ENCODE results near the gene ARID1B. TPM values are rescaled to one million over a fixed set of nuclear protein-coding genes. Genes with fewer than 3 reads are reported as not detected.

ARID1B gene
- total and polyA plus RNA-seq, 11 donors = 15.3 to 76.1 (median 40.7) TPM

- intact Hi-C loops (cut with DNase I) = loop anchor here in 3 of 10 donors (5.0 to 10.0 kb wide), 3 partner anchors 53 to 155 kb away; no protein-coding TSS in a partner anchor
- no peaks in the 10 kb centered on the region for H3K9me3 ChIP-seq
- DNase-seq (no peak), ATAC-seq (peak in 3 of 4 donors; percentile 10 to 43 (median 20))
- WGBS, 4 donors = 20 to 32% (median 31%) methylated on average over 8 of the region's 8 CpGs
- H3K27me3 ChIP-seq = no peaks in the 10 kb centered on the region
- H3K27ac ChIP-seq = peak overlapping the region in 11 of 12 donors; percentile 17 to 62 (median 56)
- no peak for TF ChIP-seq POLR2A (IDR thresholded peaks at IDR 0.05)
- TF ChIP-seq, protein P1, sequence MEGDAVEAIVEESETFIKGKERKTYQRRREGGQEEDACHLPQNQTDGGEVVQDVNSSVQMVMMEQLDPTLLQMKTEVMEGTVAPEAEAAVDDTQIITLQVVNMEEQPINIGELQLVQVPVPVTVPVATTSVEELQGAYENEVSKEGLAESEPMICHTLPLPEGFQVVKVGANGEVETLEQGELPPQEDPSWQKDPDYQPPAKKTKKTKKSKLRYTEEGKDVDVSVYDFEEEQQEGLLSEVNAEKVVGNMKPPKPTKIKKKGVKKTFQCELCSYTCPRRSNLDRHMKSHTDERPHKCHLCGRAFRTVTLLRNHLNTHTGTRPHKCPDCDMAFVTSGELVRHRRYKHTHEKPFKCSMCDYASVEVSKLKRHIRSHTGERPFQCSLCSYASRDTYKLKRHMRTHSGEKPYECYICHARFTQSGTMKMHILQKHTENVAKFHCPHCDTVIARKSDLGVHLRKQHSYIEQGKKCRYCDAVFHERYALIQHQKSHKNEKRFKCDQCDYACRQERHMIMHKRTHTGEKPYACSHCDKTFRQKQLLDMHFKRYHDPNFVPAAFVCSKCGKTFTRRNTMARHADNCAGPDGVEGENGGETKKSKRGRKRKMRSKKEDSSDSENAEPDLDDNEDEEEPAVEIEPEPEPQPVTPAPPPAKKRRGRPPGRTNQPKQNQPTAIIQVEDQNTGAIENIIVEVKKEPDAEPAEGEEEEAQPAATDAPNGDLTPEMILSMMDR (IDR thresholded peaks at IDR 0.05) = no peak
- H3K4me3 ChIP-seq = peak overlapping the region in 5 of 12 donors; percentile 0 to 28 (median 9)
- H3K4me1 ChIP-seq = peaks cover 0 to 81% (median 61%) of the 10 kb centered on the region in 12 donors
- peaks cover 0 to 7% (median 0%) of the 10 kb centered on the region in 9 donors for H3K36me3 ChIP-seq
Measured at GRCh38 chr6:156840136-156840535, 63.0 kb downstream of the ARID1B start.

GRCh38 chr6:156840606-156841005 is 63.4 kb downstream of the ARID1B start:
- Histone ChIP-seq H3K27ac (peak overlapping the region in 10 of 12 donors; percentile 26 to 62 (median 57)), H3K4me3 (peak overlapping the region in 2 of 12 donors; percentile 9 to 28), H3K9me3 (no peaks in the 10 kb centered on the region), H3K4me1 (peaks cover 0 to 85% (median 65%) of the 10 kb centered on the region in 12 donors), H3K27me3 (no peaks in the 10 kb centered on the region), H3K36me3 (peaks cover 0 to 6% (median 0%) of the 10 kb centered on the region in 9 donors)
- DNase-seq (no peak), ATAC-seq (peak in 1 of 4 donors; percentile 10)
- intact Hi-C loops (cut with DNase I) = loop anchor here in 3 of 10 donors (5.0 to 10.0 kb wide), 3 partner anchors 53 to 156 kb away; no protein-coding TSS in a partner anchor
- 44 to 56% (median 53%) methylated on average over 2 of the region's 2 CpGs for WGBS, 4 donors
- no peak for TF ChIP-seq POLR2A (IDR thresholded peaks at IDR 0.05)
- TF ChIP-seq, protein P1 (IDR thresholded peaks at IDR 0.05) = no peak

GRCh38 chr6:156841508-156841907 is 64.3 kb downstream of the ARID1B start:
- 96 to 98% (median 97%) methylated on average over 3 of the region's 3 CpGs for WGBS, 4 donors
- Histone ChIP-seq H3K4me1 (peaks cover 0 to 94% (median 74%) of the 10 kb centered on the region in 12 donors), H3K9me3 (no peaks in the 10 kb centered on the region), H3K27me3 (no peaks in the 10 kb centered on the region), H3K4me3 (no peak overlapping the region), H3K36me3 (no peaks in the 10 kb centered on the region), H3K27ac (no peak overlapping the region)
- TF ChIP-seq, protein P1 (IDR thresholded peaks at IDR 0.05) = no peak
- TF ChIP-seq POLR2A (IDR thresholded peaks at IDR 0.05) = no peak
- intact Hi-C loops (cut with DNase I) = loop anchor here in 3 of 10 donors (5.0 to 10.0 kb wide), 3 partner anchors 54 to 157 kb away; no protein-coding TSS in a partner anchor
- DNase-seq (no peak), ATAC-seq (no peak)

DNA sequence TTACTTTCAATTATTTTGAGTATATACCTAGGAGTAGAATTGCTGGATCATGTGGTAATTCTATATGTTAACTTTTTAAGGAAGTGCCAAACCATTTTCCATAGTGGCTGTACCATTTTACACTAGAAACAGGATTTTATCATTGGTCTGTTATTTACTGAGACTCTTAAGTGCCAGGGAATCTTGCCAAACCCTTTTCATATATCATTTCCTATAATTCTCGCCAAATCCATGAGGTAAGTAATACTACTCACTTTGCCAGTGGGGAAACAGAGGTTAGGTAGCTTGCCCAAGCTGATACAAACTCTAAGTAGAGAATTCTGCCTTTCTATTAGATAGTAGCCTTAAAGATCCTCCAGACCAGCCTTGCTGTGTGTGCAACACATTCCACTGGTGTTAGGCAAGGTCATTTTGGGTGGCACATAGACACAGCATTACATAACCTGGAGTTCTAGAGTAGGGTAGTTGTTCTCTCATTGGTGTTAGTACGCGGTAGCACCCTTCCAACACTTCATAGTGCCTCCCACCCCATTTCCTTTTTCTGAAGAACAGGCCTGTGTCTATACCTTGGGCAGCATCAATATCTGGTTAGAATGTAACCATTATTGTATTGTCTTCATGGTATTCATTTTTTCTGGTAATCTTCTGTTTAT is 65.5 kb downstream of the ARID1B start:
- H3K4me3 ChIP-seq = no peak overlapping the region
- peak in 3 of 4 donors; percentile 25 to 39 (median 33) for ATAC-seq
- H3K36me3 ChIP-seq = no peaks in the 10 kb centered on the region
- 56 to 76% (median 67%) methylated on average over 3 of the region's 3 CpGs for WGBS, 4 donors
- peaks cover 4 to 96% (median 85%) of the 10 kb centered on the region in 12 donors for H3K4me1 ChIP-seq
- H3K27ac ChIP-seq = peak overlapping the region in 1 of 12 donors; percentile 10
- H3K27me3 ChIP-seq = no peaks in the 10 kb centered on the region
- DNase-seq = no peak
- H3K9me3 ChIP-seq = no peaks in the 10 kb centered on the region
- no peak for TF ChIP-seq POLR2A (IDR thresholded peaks at IDR 0.05)
- TF ChIP-seq, protein P1 (IDR thresholded peaks at IDR 0.05) = no peak
- intact Hi-C loops (cut with DNase I) = loop anchor here in 3 of 10 donors (5.0 to 10.0 kb wide), 3 partner anchors 55 to 158 kb away; no protein-coding TSS in a partner anchor
